Spinal cord (tissue), 10 donors: ENCODE data around the gene ST8SIA3. TPM values are rescaled to one million over a fixed set of nuclear protein-coding genes. Genes with fewer than 3 reads are reported as not detected.
"Not testable (repeated sequence)": the region's sequence is repeated elsewhere in the genome, so short reads cannot be mapped to it uniquely, and the experiment has no call there.

Experiments
- DNase-seq, 6 donors: peaks; one replicate each; pipeline versions ENCODE4 v3.0.0 to v3.0.0-alpha.2; 2013 to 2015; ENCODE audit warnings: low spot score in 6 of 6, low read depth in 4 of 6
- H3K27ac ChIP-seq: one replicate; pipeline ENCODE4 v1.5.1; 2013; ENCODE audit warnings: low read depth, low read length, control low read depth
- H3K27me3 ChIP-seq: one replicate; pipeline ENCODE4 v1.6.1; 2013; ENCODE audit warnings: low read length; ENCODE audit not compliant: control insufficient read depth, insufficient read depth
- H3K36me3 ChIP-seq: one replicate; pipeline ENCODE4 v1.6.1; 2013; ENCODE audit warnings: low read length; ENCODE audit not compliant: control insufficient read depth, insufficient read depth
- H3K4me1 ChIP-seq: one replicate; pipeline ENCODE4 v1.6.1; 2013; ENCODE audit warnings: low read length; ENCODE audit not compliant: control insufficient read depth, insufficient read depth
- H3K4me3 ChIP-seq: one replicate; pipeline ENCODE4 v1.5.1; 2013; ENCODE audit warnings: low read depth, low read length, control low read depth
- H3K9me3 ChIP-seq: one replicate; pipeline ENCODE4 v1.6.1; 2013; ENCODE audit warnings: low read length; ENCODE audit not compliant: control insufficient read depth, insufficient read depth
- WGBS: methylation state at CpG from one replicate; pipeline ENCODE4 v1.1.5; 2013; ENCODE audit warnings: missing lambda C conversion rate; ENCODE audit not compliant: insufficient coverage; 5-methylcytosine and 5-hydroxymethylcytosine counted together
- polyA plus RNA-seq, 2 donors: library from polyadenylated mRNA; unstranded; fragments of 120-200 nt; gene quantifications; one replicate each; pipeline ENCODE4 v1.2.1, GENCODE V29; 2013; ENCODE audit not compliant: insufficient read length in 2 of 2
- total RNA-seq, 2 donors: library from RNA; depleted of rRNA in 1 of 2; stranded (reverse); fragments of 120-200 nt in 1 of 2; fragments of >200 nt in 1 of 2; gene quantifications; one replicate each; pipeline versions ENCODE4 v1.2.3 to v1.2.4, GENCODE V29; 2013 to 2014
- donor health status: healthy.

Gene ST8SIA3
- total and polyA plus RNA-seq, 4 donors: 8.9 to 49.4 (median 39.2) TPM

GRCh38 chr18:57396831-57397230 lies 44.5 kb downstream of the ST8SIA3 start:
- not testable (repeated sequence) for H3K4me1 ChIP-seq, H3K27me3 ChIP-seq, H3K36me3 ChIP-seq, DNase-seq, H3K4me3 ChIP-seq, H3K9me3 ChIP-seq, H3K27ac ChIP-seq
- WGBS: 96% methylated on average over 5 of the region's 7 CpGs

DNA sequence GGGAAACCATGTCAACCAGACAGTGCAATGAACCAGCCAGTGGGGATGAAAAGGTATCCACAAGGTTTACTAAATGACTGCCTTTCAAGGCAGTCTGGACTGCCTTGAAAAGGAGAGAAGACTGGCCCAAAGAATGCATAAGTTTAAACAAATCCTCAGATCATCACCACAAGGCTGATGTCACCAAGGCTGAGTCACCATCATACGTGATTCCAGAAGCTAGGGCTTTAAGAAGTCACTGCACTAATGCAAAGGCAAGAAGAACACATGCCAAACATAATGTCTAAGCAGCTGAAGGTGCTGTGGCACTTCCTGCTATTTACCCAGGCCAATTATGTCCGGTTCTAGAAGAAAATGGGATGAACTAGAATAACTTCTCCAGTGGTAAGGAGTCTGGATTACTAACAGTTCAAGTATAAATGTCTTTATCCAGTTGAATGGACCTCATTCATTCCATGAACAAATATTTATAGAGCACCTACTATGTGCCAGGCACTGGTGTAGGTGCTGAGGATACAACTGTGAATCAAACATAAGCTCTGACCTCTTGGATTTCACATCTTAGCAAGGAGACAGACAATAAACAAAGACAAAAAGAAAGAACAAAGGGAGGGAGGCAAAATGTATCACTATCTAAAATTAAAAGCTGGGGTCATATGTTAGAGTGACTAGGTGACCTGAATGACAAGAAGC lies 45.2 kb downstream of the ST8SIA3 start:
- H3K4me3 ChIP-seq: no peak overlapping the region
- H3K27me3 ChIP-seq: peaks cover 3% of the 10 kb centered on the region
- H3K36me3 ChIP-seq: no peaks in the 10 kb centered on the region
- no CpG with 5 or more reads among the region's 2 CpGs for WGBS
- no peak for DNase-seq
- no peaks in the 10 kb centered on the region for H3K4me1 ChIP-seq
- H3K27ac ChIP-seq: no peak overlapping the region
- no peaks in the 10 kb centered on the region for H3K9me3 ChIP-seq

GRCh38 chr18:57404345-57404744 lies 52.0 kb downstream of the ST8SIA3 start:
- DNase-seq: no peak
- Histone ChIP-seq H3K36me3 (no peaks in the 10 kb centered on the region), H3K4me3 (no peak overlapping the region), H3K9me3 (no peaks in the 10 kb centered on the region), H3K27ac (no peak overlapping the region), H3K4me1 (no peaks in the 10 kb centered on the region), H3K27me3 (no peaks in the 10 kb centered on the region)

DNA sequence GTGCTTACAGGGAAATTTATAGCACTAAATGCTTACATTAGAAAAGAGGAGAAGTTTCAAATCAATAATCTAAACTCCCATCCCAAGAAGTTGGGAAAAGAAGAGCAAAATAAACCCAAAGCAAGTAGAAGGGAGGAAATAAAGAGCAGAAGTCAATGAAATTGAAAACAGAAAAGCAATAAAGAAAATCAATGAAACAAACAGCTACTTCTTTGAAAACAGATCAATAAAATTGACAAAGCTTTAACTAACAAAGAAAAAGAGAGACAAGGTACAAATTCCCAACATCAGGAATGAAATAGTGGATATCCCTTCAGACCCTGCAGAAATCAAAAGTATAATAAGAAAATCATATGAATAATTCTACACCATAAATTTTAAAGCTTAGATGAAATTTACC lies 57.3 kb downstream of the ST8SIA3 start:
- Histone ChIP-seq H3K36me3 (no peaks in the 10 kb centered on the region), H3K4me1 (no peaks in the 10 kb centered on the region), H3K27ac (no peak overlapping the region), H3K4me3 (no peak overlapping the region), H3K27me3 (no peaks in the 10 kb centered on the region), H3K9me3 (no peaks in the 10 kb centered on the region)
- no peak for DNase-seq

GRCh38 chr18:57410749-57411148 lies 58.4 kb downstream of the ST8SIA3 start:
- no peaks in the 10 kb centered on the region for H3K4me1 ChIP-seq
- no peaks in the 10 kb centered on the region for H3K9me3 ChIP-seq
- DNase-seq: no peak
- H3K36me3 ChIP-seq: no peaks in the 10 kb centered on the region
- WGBS: no CpG with 5 or more reads among the region's 3 CpGs
- no peak overlapping the region for H3K27ac ChIP-seq
- H3K27me3 ChIP-seq: no peaks in the 10 kb centered on the region
- H3K4me3 ChIP-seq: no peak overlapping the region

DNA sequence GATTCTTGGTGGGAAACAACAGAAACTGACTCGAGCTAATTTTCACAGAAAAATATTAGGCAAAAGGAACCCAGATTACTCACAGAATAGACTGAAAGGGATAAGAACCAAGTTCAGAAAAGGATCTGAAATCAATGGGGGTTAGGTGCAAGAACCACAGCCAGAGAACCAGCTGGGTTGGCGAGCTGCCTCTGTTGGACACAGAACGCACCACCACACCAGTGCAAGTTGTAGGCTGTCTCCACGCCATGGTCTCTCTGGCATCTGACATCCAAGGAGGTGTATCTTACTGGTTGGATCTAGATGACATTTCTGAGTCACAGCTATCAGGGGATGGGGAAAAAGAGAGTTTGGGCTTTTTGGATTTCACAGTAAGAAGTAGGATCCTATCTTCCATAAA lies 64.2 kb downstream of the ST8SIA3 start:
- 100% methylated on average over 2 of the region's 4 CpGs for WGBS
- H3K36me3 ChIP-seq: no peaks in the 10 kb centered on the region

More for the DNA sequence above, 64.2 kb downstream of the ST8SIA3 start:
- no peak overlapping the region for H3K27ac ChIP-seq
- no peak overlapping the region for H3K4me3 ChIP-seq
- no peaks in the 10 kb centered on the region for H3K4me1 ChIP-seq
- no peak for DNase-seq
- H3K9me3 ChIP-seq: no peaks in the 10 kb centered on the region
- H3K27me3 ChIP-seq: no peaks in the 10 kb centered on the region

Other genes with a start within 250 kb of the ST8SIA3 start
- not detected for gene BOD1L2, start 205.5 kb upstream of the ST8SIA3 start, total RNA-seq
- not detected for gene BOD1L2, start 205.5 kb upstream of the ST8SIA3 start, polyA plus RNA-seq
- 1 to 10 TPM in 1 of 2 donors, under 1 TPM in 1; 0.99 to 4.5 TPM for gene ONECUT2, start 82.8 kb downstream of the ST8SIA3 start, total RNA-seq
- 1 to 10 TPM; 2.3 to 3.5 TPM for gene ONECUT2, start 82.8 kb downstream of the ST8SIA3 start, polyA plus RNA-seq
- 10 to 100 TPM; 43.6 to 65.6 TPM for gene FECH, start 234.1 kb downstream of the ST8SIA3 start, total RNA-seq
- 10 to 100 TPM; 27.4 to 28.3 TPM for gene FECH, start 234.1 kb downstream of the ST8SIA3 start, polyA plus RNA-seq